OCI-M1 (cell line): Measurements from ENCODE around the gene COL5A2.

Experiments used
- DNase-seq: peaks from one replicate; lab custom pipeline; 2025; lab: John Stamatoyannopoulos, UW

The COL5A2 gene

DNA sequence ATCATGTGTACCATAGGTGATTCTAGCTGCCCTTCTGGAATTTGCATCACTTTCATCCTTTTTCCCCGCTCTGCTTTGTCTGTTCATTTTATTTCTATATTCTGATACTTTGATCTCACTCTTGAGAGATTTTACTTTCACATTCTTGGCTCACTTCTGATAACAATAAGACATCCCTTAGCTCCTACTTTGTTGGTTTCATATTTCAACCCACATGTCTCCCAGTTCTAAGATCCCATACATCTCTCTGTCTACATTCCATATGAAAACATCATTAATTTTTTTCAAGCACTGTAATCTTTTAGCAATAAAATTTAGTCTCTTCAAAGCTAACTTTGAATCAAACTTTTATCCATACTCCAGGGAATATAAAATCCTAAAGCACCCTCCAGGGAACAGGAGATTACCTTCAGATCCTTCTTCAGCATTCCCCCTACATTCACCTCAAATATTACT is 129.8 kb downstream of the COL5A2 start:
- DNase-seq = no peak

GRCh38 chr2:189048189-189048588 is 131.4 kb downstream of the COL5A2 start:
- DNase-seq = no peak

DNA sequence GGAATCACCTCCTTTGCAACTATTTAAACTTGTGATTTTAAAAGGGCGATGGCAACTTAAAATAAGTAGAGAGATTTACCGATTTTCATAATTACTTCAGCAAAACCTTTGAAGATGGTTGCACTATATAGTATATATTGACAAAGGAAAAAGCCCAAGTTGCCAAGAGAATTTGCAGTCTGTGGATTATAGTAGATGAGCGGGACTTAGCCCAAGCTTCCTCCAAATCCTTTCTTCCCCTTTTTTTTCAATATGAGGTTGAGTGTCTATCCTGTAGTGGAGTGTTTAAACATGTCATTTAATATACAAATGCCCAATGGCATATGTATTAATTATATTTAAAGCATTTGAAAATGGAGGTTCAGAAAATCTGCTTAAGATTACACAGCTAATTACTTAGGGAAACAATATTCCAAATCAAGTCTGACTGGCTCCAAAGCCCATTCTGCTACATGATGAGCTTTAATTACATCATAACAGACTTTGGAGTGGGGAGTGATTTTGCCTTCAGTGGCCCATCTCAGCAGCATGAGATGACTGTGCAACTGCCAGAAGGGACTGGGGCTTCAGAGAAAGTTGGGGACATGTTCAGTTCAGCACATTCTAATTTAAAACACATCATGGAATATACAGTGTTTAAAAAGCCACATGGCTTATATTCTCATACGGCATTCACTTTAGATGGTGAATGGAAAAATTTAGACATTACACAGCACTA is 132.2 kb downstream of the COL5A2 start:
- no peak for DNase-seq

GRCh38 chr2:189046320-189046719 is 133.2 kb downstream of the COL5A2 start:
- no peak for DNase-seq

DNA sequence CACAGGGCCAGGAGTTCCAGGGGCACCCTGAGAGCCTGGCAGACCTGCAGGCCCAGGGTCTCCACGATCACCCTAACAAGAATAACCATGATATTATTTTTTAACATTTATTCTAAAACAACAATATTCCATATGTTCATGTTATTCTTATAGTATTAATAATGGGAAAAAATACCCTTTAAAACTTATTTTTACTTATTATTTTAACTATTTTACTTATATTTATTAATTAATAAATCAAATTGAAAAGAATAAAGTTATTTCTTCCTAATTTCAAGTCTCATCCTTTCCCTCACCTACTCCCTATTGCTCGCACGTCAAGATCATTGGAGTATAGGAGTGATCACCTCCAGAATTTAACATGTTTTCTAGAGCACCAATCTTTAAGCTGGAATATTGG is 133.7 kb downstream of the COL5A2 start:
- DNase-seq = no peak

- DNase-seq = no peak
These were observed 142.0 kb downstream of the COL5A2 start for GRCh38 chr2:189037518-189037917.

GRCh38 chr2:189024901-189025618 is 154.5 kb downstream of the COL5A2 start:
- peak; percentile 56 for DNase-seq

- no peak for DNase-seq
These were observed 157.1 kb downstream of the COL5A2 start for GRCh38 chr2:189022492-189022891.

- no peak for DNase-seq
These were observed 157.5 kb downstream of the COL5A2 start for GRCh38 chr2:189022053-189022481.

DNA sequence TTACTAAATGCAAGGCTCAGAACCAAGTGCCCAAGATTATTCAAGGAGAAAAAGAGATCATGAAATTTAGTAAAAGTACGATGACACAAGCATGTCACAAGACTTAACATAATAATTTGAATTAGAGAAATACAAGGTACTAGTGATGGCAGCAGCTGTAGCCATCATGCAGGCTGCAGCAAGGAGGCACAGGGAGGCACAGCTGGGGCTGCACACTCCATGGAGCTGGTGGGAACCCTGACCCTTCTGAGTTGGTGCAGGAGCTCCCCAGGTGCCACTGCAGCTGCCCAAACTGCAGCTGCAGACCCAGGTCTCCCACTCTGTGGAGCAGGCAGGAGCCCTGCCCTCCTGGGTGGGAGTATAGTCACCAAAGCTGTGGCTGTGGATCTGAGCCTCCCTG is 159.4 kb downstream of the COL5A2 start:
- no peak for DNase-seq

GRCh38 chr2:189018631-189019030 is 160.9 kb downstream of the COL5A2 start:
- no peak for DNase-seq

GRCh38 chr2:189016311-189016861 is 163.2 kb downstream of the COL5A2 start:
- DNase-seq = no peak

DNA sequence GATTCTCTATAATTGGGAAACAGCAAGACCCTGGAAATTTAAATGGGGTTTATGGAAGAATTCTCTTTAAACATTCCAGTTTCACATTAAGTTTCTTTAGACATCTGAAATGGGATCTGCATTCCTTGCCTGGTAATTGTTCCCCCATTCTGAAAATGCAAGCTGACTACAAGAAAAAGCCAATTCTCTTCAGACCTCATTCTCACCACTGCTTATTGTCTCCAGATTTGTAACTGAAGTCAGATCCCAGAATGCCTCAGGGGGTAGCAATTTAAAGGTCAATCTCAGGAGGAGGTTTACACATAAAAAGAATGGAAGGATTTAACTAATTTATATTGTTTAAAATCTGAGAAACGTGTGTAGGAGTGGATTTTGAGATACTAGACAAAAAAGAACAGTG is 164.2 kb downstream of the COL5A2 start:
- DNase-seq = no peak

- no peak for DNase-seq
These were observed 165.0 kb downstream of the COL5A2 start for GRCh38 chr2:189014449-189015138.

- DNase-seq = no peak
These were observed 165.7 kb downstream of the COL5A2 start for GRCh38 chr2:189013671-189014448.

DNA sequence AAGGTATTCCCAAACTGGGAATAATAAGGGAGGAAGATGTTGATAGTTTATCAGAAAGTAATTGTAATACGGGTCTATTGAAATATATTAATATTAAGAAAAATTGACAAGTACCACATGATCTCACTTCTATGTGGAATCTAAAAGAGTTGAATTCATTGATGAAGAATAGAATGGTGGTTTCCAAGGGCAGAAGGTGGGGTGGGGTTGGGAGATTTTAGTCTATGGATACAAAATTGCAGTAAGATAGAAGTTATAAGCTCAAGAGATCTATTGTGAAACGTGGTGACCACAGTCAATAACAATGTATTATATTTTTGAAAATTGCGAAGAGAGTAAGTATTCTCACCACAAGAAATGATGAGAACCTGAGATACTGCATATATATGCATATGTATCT is 166.5 kb downstream of the COL5A2 start:
- DNase-seq = no peak

GRCh38 chr2:189012351-189012750 is 167.2 kb downstream of the COL5A2 start:
- DNase-seq = no peak

DNA sequence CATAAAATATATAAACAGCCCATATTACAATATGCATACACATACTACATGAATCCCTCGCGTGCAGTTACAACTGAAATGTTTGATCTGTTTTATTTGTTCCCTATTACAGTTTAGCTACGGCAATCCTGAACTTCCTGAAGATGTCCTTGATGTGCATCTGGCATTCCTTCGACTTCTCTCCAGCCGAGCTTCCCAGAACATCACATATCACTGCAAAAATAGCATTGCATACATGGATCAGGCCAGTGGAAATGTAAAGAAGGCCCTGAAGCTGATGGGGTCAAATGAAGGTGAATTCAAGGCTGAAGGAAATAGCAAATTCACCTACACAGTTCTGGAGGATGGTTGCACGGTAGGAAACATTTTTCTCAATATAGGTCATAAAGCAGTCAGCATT is 169.0 kb downstream of the COL5A2 start:
- no peak for DNase-seq

DNA sequence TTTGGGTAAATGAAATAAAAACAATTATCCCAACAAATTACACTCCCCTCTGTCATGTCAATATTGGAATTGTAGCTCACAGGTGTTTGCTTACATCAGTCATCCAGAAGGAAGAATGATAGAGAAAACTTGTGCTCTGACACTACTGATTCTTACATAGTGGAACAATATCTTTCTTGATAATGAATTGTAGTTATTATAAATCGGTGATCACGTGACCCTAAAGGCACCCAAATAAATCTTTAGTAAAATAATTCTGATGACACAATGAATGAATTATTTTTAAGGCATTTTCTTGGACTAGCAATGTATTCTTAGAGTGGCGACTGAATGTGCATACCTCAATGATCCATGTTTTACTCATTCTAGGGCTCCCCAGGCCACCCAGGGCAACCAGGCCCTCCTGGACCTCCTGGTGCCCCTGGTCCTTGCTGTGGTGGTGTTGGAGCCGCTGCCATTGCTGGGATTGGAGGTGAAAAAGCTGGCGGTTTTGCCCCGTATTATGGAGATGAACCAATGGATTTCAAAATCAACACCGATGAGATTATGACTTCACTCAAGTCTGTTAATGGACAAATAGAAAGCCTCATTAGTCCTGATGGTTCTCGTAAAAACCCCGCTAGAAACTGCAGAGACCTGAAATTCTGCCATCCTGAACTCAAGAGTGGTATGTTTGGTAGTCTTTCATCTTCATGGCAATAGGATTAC is 170.9 kb downstream of the COL5A2 start:
- no peak for DNase-seq

DNA sequence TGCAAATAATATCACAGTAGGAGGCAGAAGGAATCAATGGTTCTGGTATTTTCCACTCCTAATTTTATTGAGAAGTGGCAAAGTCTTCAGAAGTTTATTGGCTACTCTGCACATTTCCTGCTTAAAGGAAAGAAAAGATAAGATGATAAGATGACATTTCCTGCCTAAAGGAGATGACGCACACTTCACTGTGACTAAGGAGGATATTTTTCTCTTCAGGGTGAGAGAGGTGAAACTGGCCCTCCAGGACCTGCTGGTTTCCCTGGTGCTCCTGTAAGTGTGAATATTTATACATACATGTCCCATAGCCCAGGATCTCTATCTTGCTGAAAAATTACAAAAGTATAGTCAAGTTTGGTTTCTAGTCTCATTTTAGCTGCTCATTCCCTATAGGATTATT is 177.5 kb downstream of the COL5A2 start:
- peak; percentile 57 for DNase-seq

GRCh38 chr2:189000221-189000620 is 179.3 kb downstream of the COL5A2 start:
- no peak for DNase-seq
